Muscle layer of duodenum (tissue), 2 donors: ENCODE data around the gene GNG3.
"Not testable (repeated sequence)": the region's sequence is repeated elsewhere in the genome, so short reads cannot be mapped to it uniquely, and the experiment has no call there.

Source experiments
- H3K27ac ChIP-seq: one replicate; pipeline ENCODE4 v1.7.0; 2013; ENCODE audit warnings: mild to moderate bottlenecking, low read length
- H3K27me3 ChIP-seq: one replicate; pipeline ENCODE4 v1.7.0; 2013; ENCODE audit warnings: low read depth, mild to moderate bottlenecking, control low read depth, low read length
- H3K36me3 ChIP-seq, 2 donors: one replicate each; pipeline ENCODE4 v1.7.0; 2013; ENCODE audit warnings: low read length in 2 of 2, control low read depth in 1 of 2, mild to moderate bottlenecking in 1 of 2; ENCODE audit not compliant: insufficient read depth in 2 of 2, control insufficient read depth in 1 of 2
- H3K4me1 ChIP-seq, 2 donors: one replicate each; pipeline ENCODE4 v1.7.0; 2013; ENCODE audit warnings: low read length in 2 of 2, mild to moderate bottlenecking in 2 of 2, control low read depth in 1 of 2, moderate library complexity in 1 of 2; ENCODE audit not compliant: insufficient read depth in 2 of 2, control insufficient read depth in 1 of 2
- H3K4me3 ChIP-seq, 2 donors: one replicate each; pipeline ENCODE4 v1.7.0; 2013; ENCODE audit warnings: low read length in 2 of 2, low read depth in 1 of 2, mild to moderate bottlenecking in 1 of 2
- H3K9me3 ChIP-seq, 2 donors: one replicate each; pipeline ENCODE4 v1.7.0; 2013; ENCODE audit warnings: low read length in 2 of 2, control low read depth in 1 of 2, mild to moderate bottlenecking in 1 of 2; ENCODE audit not compliant: control insufficient read depth in 1 of 2
- donor health status: healthy.

The GNG3 gene

DNA sequence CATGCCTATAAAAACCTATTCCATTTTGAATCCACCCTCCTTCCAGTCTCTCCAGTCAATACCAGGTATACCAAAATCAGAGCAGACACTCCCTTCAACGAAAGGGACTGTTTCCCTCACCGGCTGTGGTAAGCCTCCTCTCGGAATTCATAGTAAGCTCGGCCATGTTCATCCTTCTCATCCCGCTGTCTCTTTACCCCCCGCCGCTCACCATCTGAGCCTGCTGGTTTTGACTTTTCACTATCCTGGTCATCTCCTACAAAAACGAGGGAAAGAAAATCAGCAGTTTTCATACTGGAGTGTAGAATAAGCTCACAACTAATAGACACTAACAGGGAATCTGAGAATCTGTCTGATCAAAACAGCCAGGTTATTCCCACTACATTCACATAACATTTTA, 16.7 kb downstream of the GNG3 start:
- peak overlapping the region; percentile 92 to 96 for H3K4me3 ChIP-seq
- H3K27me3 ChIP-seq, result no peaks in the 10 kb centered on the region
- H3K27ac ChIP-seq, result peak overlapping the region; percentile 18
- H3K9me3 ChIP-seq, result no peaks in the 10 kb centered on the region
- H3K4me1 ChIP-seq, result peaks cover 4 to 29% of the 10 kb centered on the region in 2 donors
- peaks cover 43 to 44% of the 10 kb centered on the region in 2 donors for H3K36me3 ChIP-seq

DNA sequence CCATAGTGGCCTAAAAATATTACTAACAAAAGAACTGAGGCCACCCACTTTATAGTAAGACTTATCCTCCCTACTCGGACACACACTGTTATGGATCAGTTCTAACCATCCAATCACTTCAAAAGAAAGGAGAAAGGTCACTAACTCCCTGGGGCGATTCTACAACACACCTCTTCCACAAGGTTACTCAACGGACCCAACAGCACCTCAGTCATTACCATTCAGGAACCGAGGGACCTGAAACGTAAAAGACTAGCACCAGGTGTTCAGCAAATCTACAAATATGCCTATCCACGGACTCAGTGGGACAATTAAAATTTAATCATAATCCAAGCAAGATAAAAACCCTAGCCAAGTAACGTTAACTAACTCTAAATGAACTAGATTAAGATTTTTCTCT, 18.2 kb downstream of the GNG3 start:
- Histone ChIP-seq H3K27me3 (no peaks in the 10 kb centered on the region), H3K9me3 (no peaks in the 10 kb centered on the region), H3K4me3 (peak overlapping the region; percentile 92 to 96), H3K27ac (peak overlapping the region; percentile 87), H3K36me3 (peaks cover 29 to 33% of the 10 kb centered on the region in 2 donors), H3K4me1 (peaks cover 4 to 41% of the 10 kb centered on the region in 2 donors)

DNA sequence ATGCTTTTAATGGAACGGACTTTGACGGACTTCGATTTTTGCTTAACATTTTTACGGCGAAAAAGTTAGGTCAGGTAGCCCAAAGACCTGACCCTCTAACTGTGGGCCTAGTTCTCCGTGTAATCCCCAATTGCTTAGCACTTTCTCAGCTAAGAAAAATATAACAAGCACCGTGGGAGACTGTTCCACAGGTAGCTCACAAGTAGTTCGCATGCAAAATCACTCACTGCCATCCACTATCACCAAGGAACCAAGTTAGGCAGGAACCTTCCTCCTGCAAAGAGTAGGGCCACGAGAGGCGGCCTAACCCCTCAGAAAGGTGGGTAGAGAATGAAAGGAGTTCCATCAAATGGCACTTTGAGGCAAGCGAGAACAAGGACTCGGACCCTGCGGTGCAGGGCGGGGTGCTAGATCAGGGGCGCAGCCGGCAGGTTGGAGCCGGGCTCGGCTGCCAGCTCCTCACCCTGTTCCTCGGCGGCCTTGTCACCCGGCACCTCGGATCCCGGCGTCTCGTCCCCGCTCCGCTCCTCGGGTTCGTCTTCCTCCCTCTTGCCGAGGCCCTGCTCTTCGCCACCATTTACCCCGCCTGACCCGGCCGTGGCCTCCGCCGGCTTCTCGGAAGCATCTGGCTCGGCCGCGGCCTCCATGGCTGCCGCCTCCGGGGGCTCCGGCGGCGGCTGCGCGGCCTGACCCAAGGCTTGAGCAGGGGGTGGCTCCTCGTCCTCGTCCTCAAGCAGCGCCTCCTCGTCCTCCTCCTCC, 18.9 kb downstream of the GNG3 start:
- H3K9me3 ChIP-seq, result no peaks in the 10 kb centered on the region
- peak overlapping the region; percentile 87 for H3K27ac ChIP-seq
- H3K4me3 ChIP-seq, result peak overlapping the region; percentile 92 to 96
- peaks cover 4 to 46% of the 10 kb centered on the region in 2 donors for H3K4me1 ChIP-seq
- H3K36me3 ChIP-seq, result peaks cover 26 to 27% of the 10 kb centered on the region in 2 donors
- no peaks in the 10 kb centered on the region for H3K27me3 ChIP-seq

DNA sequence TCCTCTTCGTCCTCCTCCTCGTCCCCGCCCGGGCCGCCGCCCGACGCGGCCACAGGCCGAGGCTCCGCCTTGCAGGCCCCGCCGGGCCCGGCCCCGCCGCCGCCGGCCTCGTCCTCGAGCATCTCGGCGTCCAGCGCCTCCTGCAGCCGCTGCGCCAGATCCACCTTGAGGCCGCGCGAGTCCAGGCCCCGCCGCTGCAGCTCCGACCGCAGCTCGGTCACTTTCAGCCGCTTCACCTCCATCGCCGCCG, 19.4 kb downstream of the GNG3 start:
- Histone ChIP-seq H3K4me3 (peak overlapping the region; percentile 92 to 96), H3K27ac (peak overlapping the region; percentile 87), H3K27me3 (no peaks in the 10 kb centered on the region), H3K36me3 (peaks cover 22 to 23% of the 10 kb centered on the region in 2 donors), H3K4me1 (peaks cover 4 to 48% of the 10 kb centered on the region in 2 donors), H3K9me3 (no peaks in the 10 kb centered on the region)

DNA sequence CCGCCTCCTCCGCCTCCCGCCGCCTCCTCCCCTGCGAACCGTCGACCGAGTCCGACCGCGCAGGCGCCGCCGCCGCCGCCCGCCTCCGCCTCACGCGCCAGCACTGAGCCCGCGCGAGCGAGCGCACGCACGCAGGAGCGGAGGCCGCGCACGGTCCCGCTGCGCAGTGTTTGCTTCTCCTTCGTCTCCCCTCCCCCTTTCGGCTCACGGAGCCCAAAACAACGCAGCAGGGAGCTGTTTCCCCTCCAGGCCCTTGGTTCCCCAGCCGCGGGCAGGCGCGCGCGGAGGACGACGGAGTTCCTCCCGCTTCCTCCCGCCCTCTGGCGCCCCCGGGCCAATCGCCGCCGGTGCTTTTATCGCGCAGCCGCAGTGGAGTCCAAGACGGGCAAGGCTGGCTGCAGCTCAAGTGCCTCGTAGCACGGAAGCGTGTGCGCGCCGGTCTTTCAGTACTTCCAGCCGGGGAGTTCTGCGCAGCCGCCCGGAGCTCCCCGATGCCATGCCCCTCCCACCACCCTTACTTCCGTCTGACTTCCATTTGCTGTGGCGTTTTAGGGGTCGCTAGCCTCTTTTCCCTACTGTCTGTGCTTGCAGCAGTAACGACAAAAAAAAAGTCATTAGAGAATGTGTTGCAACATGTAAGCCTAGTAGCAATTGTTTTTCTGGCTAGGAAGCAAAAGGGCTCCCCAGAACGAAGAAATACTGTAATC, 19.8 kb downstream of the GNG3 start, which contains the start of gene HNRNPUL2:
Gene HNRNPUL2 (minus strand): TSS at position 293 of the 707 bp plus-strand sequence. CDS start 301 bp downstream, outside the sequence.
- Histone ChIP-seq H3K27me3 (no peaks in the 10 kb centered on the region), H3K9me3 (no peaks in the 10 kb centered on the region), H3K36me3 (peaks cover 18% of the 10 kb centered on the region in 2 donors), H3K4me3 (peak within 1 kb of the TSS; percentile 92 to 96), H3K27ac (peak within 1 kb of the TSS; percentile 99), H3K4me1 (peaks cover 4 to 48% of the 10 kb centered on the region in 2 donors)

DNA sequence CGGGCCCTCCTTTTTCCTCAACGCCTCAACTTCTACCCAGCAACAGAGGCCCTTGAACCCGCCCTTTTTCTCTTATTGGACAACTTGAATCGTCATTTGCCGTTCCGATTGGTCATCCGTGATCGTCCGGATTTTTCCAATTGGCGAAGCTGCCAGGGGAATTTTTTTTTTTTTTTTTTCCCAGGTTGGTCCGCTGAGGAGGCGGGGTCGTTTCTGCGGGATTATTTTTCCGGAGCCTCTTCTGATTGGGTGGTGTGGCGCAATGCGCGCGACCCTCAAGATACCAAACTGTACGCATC, 20.3 kb downstream of the GNG3 start:
- Histone ChIP-seq H3K36me3 (peaks cover 13% of the 10 kb centered on the region in 2 donors), H3K4me1 (peaks cover 4 to 48% of the 10 kb centered on the region in 2 donors), H3K9me3 (no peaks in the 10 kb centered on the region), H3K27me3 (no peaks in the 10 kb centered on the region), H3K27ac (peak overlapping the region; percentile 99), H3K4me3 (peak overlapping the region; percentile 92 to 96)

DNA sequence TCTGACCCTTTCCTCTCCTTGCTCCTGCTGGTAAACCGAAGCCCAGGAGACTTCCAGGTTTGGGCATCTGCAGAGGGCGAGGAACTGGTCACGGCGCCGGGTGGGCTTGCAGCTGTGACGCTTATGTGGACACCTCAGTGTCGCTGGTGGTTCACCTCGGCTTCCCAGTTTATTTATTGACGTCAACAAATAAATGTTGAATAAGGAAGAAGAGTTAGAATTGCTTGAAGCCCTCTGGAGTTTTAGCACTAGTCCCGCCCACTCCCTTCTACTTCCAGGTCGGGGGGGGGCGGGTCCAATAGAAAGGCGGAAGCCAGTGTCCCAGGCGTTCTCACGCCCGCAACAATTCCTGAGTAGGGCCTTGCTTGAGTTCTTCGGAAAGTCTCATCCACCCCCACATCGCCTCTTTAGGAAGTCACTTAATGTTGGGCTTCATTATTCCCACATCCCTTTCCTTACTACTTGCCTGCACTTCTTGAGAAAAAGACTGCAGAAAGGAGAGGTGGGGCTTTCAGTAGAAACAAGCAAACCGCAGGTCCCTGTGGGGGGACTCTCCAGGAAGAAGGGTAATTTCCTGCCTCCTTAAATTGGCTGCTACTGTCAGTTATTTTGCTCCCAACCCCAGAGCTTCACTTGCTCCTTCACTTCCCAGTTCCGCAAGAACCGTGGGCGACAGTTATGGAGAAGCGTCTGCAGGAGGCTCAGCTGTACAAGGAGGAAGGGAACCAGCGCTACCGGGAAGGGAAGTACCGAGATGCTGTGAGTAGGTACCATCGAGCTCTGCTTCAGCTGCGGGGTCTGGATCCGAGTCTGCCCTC, 20.9 kb downstream of the GNG3 start, which contains the start of gene TTC9C:
Gene TTC9C (plus strand): TSS at position 316 of the 818 bp plus-strand sequence. CDS start 363 bp downstream, at position 679.
- Histone ChIP-seq H3K27ac (peak within 1 kb of the TSS; percentile 99), H3K4me1 (peaks cover 4 to 47% of the 10 kb centered on the region in 2 donors)

DNA sequence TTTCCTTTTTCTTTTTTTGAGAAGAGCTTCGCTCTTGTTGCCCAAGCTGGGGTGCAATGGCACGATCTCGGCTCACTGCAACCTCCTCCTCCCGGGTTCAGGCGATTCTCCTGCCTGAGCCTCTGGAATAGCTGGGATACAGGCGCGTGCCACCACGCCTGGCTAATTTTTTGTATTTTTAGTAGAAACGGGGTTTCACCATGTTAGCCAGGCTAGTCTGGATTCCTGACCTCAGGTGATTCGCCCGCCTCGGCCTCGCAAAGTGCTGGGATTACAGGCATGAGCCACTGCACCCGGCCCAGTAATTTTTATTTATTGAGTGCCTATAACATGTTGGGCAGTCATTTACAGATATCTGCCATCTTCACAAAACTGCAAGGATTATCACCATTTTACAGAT, 22.6 kb downstream of the GNG3 start:
- Histone ChIP-seq H3K4me3 (peak overlapping the region in 1 of 2 donors; percentile 42), H3K36me3 (peaks cover 8 to 11% of the 10 kb centered on the region in 2 donors), H3K4me1 (peaks cover 4 to 30% of the 10 kb centered on the region in 2 donors)
- not testable (repeated sequence) for H3K9me3 ChIP-seq, H3K27me3 ChIP-seq, H3K27ac ChIP-seq

More for the DNA sequence above, 20.9 kb downstream of the GNG3 start, which contains the start of gene TTC9C:
- Histone ChIP-seq H3K4me3 (peak within 1 kb of the TSS; percentile 92 to 96), H3K27me3 (no peaks in the 10 kb centered on the region), H3K9me3 (no peaks in the 10 kb centered on the region), H3K36me3 (peaks cover 8 to 14% of the 10 kb centered on the region in 2 donors)

DNA sequence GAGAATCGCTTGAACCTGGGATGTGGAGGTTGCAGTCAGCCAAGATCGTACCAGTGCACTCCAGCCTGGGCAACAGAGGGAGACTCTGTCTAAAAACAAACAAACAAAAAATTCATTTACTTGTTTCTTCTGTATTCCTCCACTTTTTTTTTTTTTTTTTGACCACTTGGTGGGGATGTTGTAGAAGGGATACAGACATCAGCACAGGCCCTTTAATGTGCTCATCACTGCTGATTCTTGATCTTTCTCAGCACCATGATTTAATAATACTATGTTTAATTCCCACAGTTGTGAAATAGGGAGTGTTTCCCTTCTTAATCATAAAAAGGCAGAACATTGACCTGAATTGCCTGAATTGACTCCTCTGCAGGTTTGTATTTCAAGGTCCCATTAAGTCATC, 25.4 kb downstream of the GNG3 start:
- H3K27me3 ChIP-seq, result no peaks in the 10 kb centered on the region
- no peaks in the 10 kb centered on the region for H3K9me3 ChIP-seq
- peaks cover 14 to 19% of the 10 kb centered on the region in 2 donors for H3K36me3 ChIP-seq
- H3K4me1 ChIP-seq, result peaks cover 0 to 18% of the 10 kb centered on the region in 2 donors
- H3K27ac ChIP-seq, result no peak overlapping the region
- no peak overlapping the region for H3K4me3 ChIP-seq

DNA sequence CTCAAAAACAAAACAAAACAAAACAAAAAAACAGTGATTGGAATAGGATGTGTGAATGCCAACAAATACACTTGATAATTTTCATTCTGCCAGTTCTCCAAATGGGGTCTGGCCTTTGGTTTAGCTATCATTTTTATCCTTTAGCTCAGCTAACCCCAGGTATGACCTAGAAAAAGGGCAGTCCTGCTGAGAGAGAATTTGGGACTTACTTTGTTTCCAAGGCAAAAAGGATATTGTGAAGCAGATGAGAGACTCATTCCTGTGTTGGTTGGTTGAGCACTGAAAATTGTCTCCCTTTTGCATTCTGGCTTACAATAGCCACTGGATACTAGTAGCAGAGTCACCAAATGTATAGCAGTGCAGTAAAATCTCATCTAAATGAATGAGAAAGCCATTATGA, 29.7 kb downstream of the GNG3 start:
- Histone ChIP-seq H3K36me3 (peaks cover 23 to 41% of the 10 kb centered on the region in 2 donors), H3K9me3 (no peaks in the 10 kb centered on the region), H3K27ac (no peak overlapping the region), H3K4me1 (no peaks in the 10 kb centered on the region), H3K4me3 (no peak overlapping the region), H3K27me3 (no peaks in the 10 kb centered on the region)
